T-helper 1 cell treated with Interleukin-12 subunit alpha and Interleukin-12 subunit beta and Interleukin-4 antibody, amounts not matched to agents 30 ng/mL and 1 ng/mL, for 36 hours (primary cell): ENCODE data around the gene BNC2. TPM values are rescaled to one million over a fixed set of nuclear protein-coding genes. Genes with fewer than 3 reads are reported as not detected.

Source experiments
- intact Hi-C: fragments of 100-400 bp; cut with micrococcal nuclease; formaldehyde crosslinking; loops from one replicate; pipeline ENCODE4 v1.15.1; 2024
- total RNA-seq: library from RNA; stranded (reverse); gene quantifications from 2 replicates; pipeline ENCODE4 v1.2.3, GENCODE V29; 2022

The BNC2 gene
- total RNA-seq, 1 donor from 2014 or later, result not detected

- intact Hi-C loops, result loop anchor here (10.0 kb wide), 1 partner anchor 765 kb away; no protein-coding TSS in a partner anchor
Observed at GRCh38 chr9:16639644-16640043, 230.8 kb downstream of the BNC2 start.

GRCh38 chr9:16637911-16638310, 232.6 kb downstream of the BNC2 start:
- intact Hi-C loops, result no loop called here

GRCh38 chr9:16637218-16637617, 233.3 kb downstream of the BNC2 start:
- intact Hi-C loops, result no loop called here

- intact Hi-C loops, result no loop called here
Observed at GRCh38 chr9:16633794-16634193, 236.7 kb downstream of the BNC2 start.

DNA sequence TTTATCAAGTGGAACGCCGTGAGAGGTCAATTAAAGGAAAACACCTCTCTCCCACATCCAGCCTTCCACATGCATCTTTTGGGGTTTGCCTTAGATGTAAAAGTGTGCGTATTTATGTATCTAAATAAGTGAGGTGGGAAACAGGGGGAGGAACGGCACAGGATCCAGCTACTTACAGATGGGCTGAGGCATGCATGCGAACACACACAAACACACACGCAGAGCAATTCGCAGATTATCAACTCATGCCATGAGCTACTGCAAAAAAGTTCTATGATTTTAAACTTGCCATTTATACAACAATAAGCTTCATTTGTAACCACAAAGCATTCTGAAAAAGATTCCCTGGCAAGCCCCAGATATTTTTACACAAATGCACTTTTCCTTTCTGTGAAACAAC, 242.1 kb downstream of the BNC2 start:
- intact Hi-C loops, result no loop called here

GRCh38 chr9:16627967-16628366, 242.5 kb downstream of the BNC2 start:
- intact Hi-C loops, result no loop called here

DNA sequence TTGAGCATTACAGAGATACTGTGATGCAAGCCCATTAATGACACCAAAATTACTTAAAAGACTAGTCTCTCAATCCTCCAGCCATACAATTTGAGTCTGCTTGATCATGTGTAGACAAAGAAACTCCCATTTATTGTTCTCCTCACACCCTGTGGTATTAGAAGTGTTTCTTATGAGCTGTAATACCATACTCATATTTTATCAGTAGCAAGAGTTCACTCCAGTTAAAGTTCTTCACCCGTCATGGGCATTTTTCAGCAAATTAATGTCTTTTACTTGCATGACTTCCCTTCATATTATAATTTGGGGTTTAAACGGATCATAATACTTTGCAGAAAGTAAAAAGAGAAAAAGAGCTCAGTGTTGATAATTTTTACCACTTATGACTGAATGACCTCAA, 242.9 kb downstream of the BNC2 start:
- intact Hi-C loops, result no loop called here

- intact Hi-C loops, result no loop called here
Observed at GRCh38 chr9:16626577-16627130, 243.8 kb downstream of the BNC2 start.

- intact Hi-C loops, result no loop called here
Observed at GRCh38 chr9:16625811-16626210, 244.7 kb downstream of the BNC2 start.

DNA sequence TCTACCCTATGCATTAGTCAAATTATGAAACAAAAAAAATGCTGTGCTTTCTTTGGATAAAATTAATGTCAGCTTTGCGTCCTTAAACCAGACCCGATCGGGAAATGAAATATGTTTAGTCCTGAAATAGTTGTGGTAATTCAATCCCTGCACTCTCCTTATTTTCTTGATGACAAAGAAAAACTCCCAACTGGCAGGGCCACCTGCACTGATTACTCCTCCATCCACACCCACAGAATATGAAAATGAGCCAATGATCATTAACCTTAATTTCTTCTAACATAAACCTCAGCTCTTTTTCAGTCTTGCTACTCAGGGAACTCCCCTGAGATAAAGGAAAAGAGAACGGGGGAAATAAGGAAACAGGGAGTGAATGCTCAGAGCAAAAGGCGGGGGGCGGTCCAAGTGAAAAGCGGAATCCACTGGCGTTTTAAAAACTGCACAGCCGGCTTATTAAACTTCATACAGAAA, 245.3 kb downstream of the BNC2 start:
- intact Hi-C loops, result no loop called here

DNA sequence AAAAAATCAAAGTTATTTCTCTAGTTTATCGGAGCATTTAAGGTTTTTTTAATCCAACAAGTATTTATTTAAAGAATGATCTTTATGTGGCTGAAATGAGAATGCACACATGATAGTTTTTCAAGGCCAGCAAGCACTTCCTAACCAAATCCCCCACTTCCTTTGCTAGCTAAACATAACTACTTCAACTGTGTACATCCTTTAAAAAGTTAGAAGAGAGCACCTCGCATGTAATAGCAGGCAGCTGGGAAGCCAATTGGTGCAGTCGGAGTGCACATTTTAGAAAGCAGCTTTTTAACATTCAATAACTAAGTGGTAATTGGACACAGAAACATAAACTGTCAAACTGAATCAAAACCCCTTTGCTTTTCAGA, 245.7 kb downstream of the BNC2 start:
- intact Hi-C loops, result no loop called here

GRCh38 chr9:16623989-16624743, 246.3 kb downstream of the BNC2 start:
- intact Hi-C loops, result no loop called here

- intact Hi-C loops, result no loop called here
Observed at GRCh38 chr9:16622541-16622940, 247.9 kb downstream of the BNC2 start.

- intact Hi-C loops, result no loop called here
Observed at GRCh38 chr9:16619914-16620520, 250.5 kb downstream of the BNC2 start.

- intact Hi-C loops, result no loop called here
Observed at GRCh38 chr9:16619402-16619801, 251.1 kb downstream of the BNC2 start.

- intact Hi-C loops, result no loop called here
Observed at GRCh38 chr9:16618524-16618923, 251.9 kb downstream of the BNC2 start.

- intact Hi-C loops, result no loop called here
Observed at GRCh38 chr9:16616686-16617085, 253.8 kb downstream of the BNC2 start.

DNA sequence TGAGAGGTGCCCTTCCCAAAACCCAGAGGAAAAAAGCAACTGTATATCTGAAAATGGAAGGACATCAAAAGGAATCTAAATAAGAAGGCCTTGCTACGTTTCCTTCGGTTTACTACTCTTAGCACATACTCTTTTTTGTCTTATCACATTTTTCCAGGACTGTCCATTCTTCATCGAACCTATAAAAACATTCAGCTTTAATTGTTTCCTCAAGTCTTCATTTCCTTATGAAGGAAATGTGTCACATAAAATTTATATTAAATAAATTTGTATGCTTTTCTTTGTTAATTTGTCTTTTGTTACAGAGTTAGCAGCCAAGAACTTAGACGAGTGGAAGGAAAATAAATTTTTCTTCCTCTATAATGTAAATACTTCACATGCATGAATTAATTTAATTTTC, 255.0 kb downstream of the BNC2 start:
- intact Hi-C loops, result no loop called here

DNA sequence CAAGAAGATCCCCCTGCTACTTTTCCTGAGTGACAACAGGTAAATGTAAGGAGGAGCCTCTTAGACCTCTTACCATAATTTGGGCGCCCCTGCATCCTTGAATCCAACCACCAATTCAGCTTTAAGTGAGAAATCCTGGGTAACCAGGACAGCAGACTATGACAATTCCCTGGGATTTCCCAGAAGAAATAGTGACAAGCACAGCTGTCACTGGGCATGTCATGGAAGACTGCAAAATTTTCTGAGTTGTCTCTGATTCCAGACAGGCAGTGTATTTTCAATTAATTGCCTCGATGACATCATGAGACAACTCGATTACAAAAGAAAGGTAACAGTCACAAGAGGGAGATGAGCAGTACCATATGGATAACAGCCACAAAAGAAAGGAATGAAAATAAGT, 256.9 kb downstream of the BNC2 start:
- intact Hi-C loops, result no loop called here

DNA sequence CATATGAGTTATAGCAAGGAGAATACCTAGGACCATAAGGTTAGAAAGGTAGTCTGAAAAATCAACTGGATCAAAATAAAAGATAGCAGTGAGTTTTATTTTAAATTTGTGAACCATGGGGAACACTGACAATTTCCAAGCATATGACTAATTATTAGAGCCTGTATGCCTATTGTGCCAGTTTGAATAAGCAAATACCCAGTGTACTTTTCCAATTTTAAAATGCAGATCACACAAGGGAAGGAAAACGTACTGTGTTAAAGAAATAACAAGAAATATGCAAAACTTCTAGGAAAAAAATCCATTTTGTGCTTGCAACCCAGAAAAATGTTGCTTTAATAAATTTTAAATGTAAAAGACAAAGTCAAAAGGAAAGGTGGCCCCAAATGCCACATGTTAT, 257.4 kb downstream of the BNC2 start:
- intact Hi-C loops, result no loop called here

DNA sequence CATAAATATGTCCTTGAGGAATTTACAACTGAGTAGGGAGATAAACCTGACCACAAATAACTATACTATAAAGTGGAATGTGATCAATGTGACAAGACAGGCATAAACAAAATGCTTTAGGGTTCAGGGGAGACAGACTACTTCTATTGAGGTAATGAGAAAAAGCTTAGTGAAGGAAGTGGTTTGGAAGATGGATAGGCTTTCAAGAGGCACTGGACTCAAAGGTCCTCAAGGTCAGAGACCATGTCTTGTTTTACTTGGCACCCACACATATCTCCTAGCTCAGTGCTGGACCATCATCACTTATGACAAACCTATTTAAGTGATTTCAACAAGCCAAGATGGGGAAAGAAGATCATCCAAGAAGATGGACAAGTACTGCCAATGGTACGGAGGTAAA, 257.8 kb downstream of the BNC2 start:
- intact Hi-C loops, result no loop called here

GRCh38 chr9:16611983-16612382, 258.5 kb downstream of the BNC2 start:
- intact Hi-C loops, result no loop called here

DNA sequence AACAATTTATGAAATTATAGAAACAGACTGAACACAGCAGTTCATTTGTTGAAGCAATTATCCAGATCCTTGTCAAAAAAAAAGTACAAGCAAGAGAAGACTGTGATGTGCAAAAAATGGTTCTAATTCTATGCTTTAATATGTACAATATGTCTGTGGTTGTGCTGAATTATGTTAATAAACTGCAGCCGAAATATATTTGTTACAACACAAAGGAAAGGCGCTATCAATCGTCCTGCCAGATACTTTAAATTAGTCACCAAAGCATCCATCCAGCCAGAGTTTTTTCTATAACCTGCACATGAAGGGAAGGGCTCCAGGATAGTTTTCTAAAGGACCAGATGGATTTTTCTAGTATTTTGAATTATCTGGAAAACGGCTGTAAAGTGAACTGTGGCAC, 259.5 kb downstream of the BNC2 start:
- intact Hi-C loops, result no loop called here
